T-cell (primary cell): Measurements from ENCODE around the gene MUC2. TPM values are rescaled to one million over a fixed set of nuclear protein-coding genes. Genes with fewer than 3 reads are reported as not detected.
"Not testable (repeated sequence)": the region's sequence is repeated elsewhere in the genome, so short reads cannot be mapped to it uniquely, and the experiment has no call there.

Experiments used
- ATAC-seq, 4 experiments: fragments of 200-7000 bp in 3 of 4; fragments of 150-1000 bp in 1 of 4; cut with Tn5 transposase; replicated peaks in 1 of 4; 1 replicate in 3 of 4; 2 replicates in 1 of 4; pipeline ENCODE4 v1.10.0; 2021; ENCODE audit warnings: moderate library complexity in 3 of 4, mild to moderate bottlenecking in 2 of 4, moderate number of reproducible peaks in 1 of 4
- CTCF ChIA-PET, 2 donors: fragments of 300-600 bp; sonication (Branson Sonifier 250); formaldehyde crosslinking; loops; one replicate each; lab custom pipeline; 2022; ENCODE audit warnings: antibody characterized with exemption in 2 of 2; lab: Charles Lee
- POLR2A ChIA-PET, 2 donors: fragments of 300-600 bp; sonication (Branson Sonifier 250); formaldehyde crosslinking; loops; one replicate each; lab custom pipeline; 2022; ENCODE audit warnings: antibody characterized with exemption in 2 of 2; lab: Charles Lee
- DNase-seq, 35 experiments: peaks; one replicate each; pipeline versions ENCODE4 v3.0.0 to v3.0.0-alpha.2; 2013 to 2023
- H3K27ac ChIP-seq: one replicate; pipeline ENCODE4 v1.5.1; 2013; ENCODE audit warnings: low read length
- H3K27me3 ChIP-seq, 2 experiments: replicated peaks in 1 of 2; 1 replicate in 1 of 2; 2 replicates in 1 of 2; pipeline versions ENCODE4 v1.6.1 to v1.7.0; 2013; ENCODE audit warnings: low read length in 1 of 2, mixed read lengths in 1 of 2; ENCODE audit not compliant: control insufficient read depth in 2 of 2, insufficient read depth in 2 of 2; ENCODE audit errors: extremely low read depth in 1 of 2
- H3K36me3 ChIP-seq, 2 donors: 1 replicate in 1 of 2; 2 replicates in 1 of 2; pipeline versions ENCODE4 v1.6.1 to v1.7.0; 2013; ENCODE audit warnings: low read length in 1 of 2; ENCODE audit not compliant: control insufficient read depth in 2 of 2, insufficient read depth in 1 of 2; ENCODE audit errors: extremely low read depth in 1 of 2
- H3K4me1 ChIP-seq, 2 experiments: 1 replicate in 1 of 2; 2 replicates in 1 of 2; pipeline versions ENCODE4 v1.6.1 to v1.7.0; 2013; ENCODE audit warnings: low read length in 2 of 2, mixed read lengths in 1 of 2; ENCODE audit not compliant: insufficient read depth in 2 of 2, control insufficient read depth in 1 of 2; ENCODE audit errors: extremely low read depth in 1 of 2
- H3K4me3 ChIP-seq, 2 donors: 1 replicate in 1 of 2; 2 replicates in 1 of 2; pipeline versions ENCODE4 v1.5.1 to v1.7.0; 2013; ENCODE audit warnings: mild to moderate bottlenecking in 2 of 2, low read length in 1 of 2, moderate library complexity in 1 of 2; ENCODE audit not compliant: control insufficient read depth in 1 of 2; ENCODE audit errors: extremely low read depth in 1 of 2
- H3K9me3 ChIP-seq: 2 replicates; pipeline ENCODE4 v1.7.0; 2013
- H3K27ac Mint-ChIP-seq, 2 donors: one replicate each; pipeline ENCODE4 v1.8.0; 2020 to 2021; ENCODE audit warnings: mild to moderate bottlenecking in 2 of 2, mixed read lengths in 2 of 2
- H3K27me3 Mint-ChIP-seq, 2 donors: one replicate each; pipeline ENCODE4 v1.8.0; 2021 to 2022; ENCODE audit warnings: mixed read lengths in 2 of 2
- H3K36me3 Mint-ChIP-seq: one replicate; pipeline ENCODE4 v1.8.0; 2021; ENCODE audit warnings: mixed read lengths
- H3K4me1 Mint-ChIP-seq, 3 donors: one replicate each; pipeline ENCODE4 v1.8.0; 2020 to 2022; ENCODE audit warnings: mixed read lengths in 3 of 3, mild to moderate bottlenecking in 1 of 3
- H3K4me3 Mint-ChIP-seq, 3 donors: one replicate each; pipeline ENCODE4 v1.8.0; 2020 to 2022; ENCODE audit warnings: mild to moderate bottlenecking in 3 of 3, mixed read lengths in 3 of 3, moderate library complexity in 3 of 3
- H3K9me3 Mint-ChIP-seq, 3 donors: one replicate each; pipeline ENCODE4 v1.8.0; 2020 to 2022; ENCODE audit warnings: mixed read lengths in 3 of 3
- WGBS: methylation state at CpG from one replicate; pipeline ENCODE4 v1.1.5; 2013; ENCODE audit warnings: missing lambda C conversion rate; ENCODE audit not compliant: insufficient coverage; 5-methylcytosine and 5-hydroxymethylcytosine counted together
- total RNA-seq, 35 experiments: library from RNA in 6 of 35; stranded (reverse) in 6 of 35; fragments of 120-200 nt in 1 of 35; gene quantifications; one replicate each; pipeline versions ENCODE4 v1.2.1 to v1.2.4 and lab custom pipeline; 2013 to 2026

Gene MUC2
- total RNA-seq, 5 donors from 2014 or later (not counting 1 experiment from before 2014, with no cell fraction given): 0.12 to 1.4 (median 0.53) TPM; not detected in 2

DNA sequence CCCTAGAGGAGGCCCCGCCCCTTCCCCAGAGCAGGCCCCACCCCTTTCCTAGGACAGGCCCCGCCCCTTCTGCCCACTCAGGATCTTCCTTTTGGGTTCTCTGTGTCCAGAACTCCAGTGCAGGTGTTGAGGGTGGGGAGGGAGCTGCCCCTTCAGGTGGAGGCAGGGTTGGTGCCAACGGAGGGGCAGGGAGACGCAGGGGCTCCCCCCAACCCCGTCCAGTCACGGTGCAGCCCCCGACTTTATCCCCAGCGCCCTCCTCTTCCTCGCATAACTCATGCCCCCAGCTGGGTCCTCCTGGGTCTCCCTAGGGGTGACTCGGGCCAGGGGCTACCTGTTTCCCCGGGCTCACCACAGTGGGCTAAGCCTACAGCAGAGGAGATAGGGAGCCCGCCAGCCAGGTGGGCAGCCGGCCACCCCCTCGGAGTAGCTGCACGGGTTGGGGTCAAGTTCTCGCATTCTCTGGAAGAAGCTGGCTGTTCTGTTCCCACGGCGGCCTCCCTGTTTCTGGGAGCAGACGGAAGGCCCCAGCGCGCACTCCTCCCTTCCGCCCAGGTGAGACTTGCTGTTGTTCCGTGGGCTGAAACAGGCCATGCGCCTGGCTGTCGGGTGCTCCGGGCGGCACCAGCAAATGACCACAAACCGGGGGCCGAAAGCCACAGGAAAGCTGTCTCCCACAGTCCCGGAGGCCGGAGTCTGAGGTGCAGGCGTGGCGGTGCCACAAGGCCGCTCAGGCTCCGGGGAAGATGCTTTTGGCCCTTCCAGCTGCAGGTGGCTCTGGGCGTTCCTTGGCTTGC is 38.9 kb downstream of the MUC2 start:
- H3K27ac Mint-ChIP-seq: no peak overlapping the region

DNA sequence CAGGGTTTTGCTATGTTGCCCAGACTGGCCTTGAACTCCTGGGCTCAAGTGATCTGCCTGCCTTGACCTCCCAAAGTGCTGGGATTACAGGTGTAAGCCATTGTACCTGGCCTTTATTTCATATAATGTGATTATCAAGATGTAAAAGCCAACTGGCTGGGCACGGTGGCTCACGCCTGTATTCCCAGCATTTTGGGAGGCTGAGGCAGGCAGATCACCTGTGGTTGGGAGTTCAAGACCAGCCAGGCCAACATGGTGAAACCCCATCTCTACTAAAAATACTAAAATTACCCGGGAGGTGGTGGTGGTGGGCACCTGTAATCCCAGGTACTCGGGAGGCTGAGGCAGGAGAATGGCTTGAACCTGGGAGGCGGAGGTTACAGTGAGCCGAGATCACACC is 40.6 kb downstream of the MUC2 start:
- H3K36me3 Mint-ChIP-seq, POLR2A ChIA-PET, H3K4me3 ChIP-seq, DNase-seq, H3K4me1 ChIP-seq, H3K27me3 Mint-ChIP-seq, ATAC-seq, H3K4me3 Mint-ChIP-seq, CTCF ChIA-PET, H3K4me1 Mint-ChIP-seq, H3K9me3 ChIP-seq, H3K27ac Mint-ChIP-seq, H3K9me3 Mint-ChIP-seq, H3K27ac ChIP-seq, H3K36me3 ChIP-seq: not testable (repeated sequence)
- WGBS: no CpG with 5 or more reads among the region's 6 CpGs
- H3K27me3 ChIP-seq: peaks cover 0 to 12% of the 10 kb centered on the region in 2 experiments

More for the DNA sequence above, 38.9 kb downstream of the MUC2 start:
- Mint-ChIP-seq H3K27me3 (peaks cover 0 to 1% of the 10 kb centered on the region in 2 donors), H3K4me3 (no peak overlapping the region), H3K4me1 (peaks cover 2 to 7% (median 4%) of the 10 kb centered on the region in 3 donors), H3K36me3 (no peaks in the 10 kb centered on the region), H3K9me3 (no peaks in the 10 kb centered on the region)
- CTCF ChIA-PET: no interaction called here
- no peaks in the 10 kb centered on the region for H3K4me1 ChIP-seq
- POLR2A ChIA-PET: interaction anchor here in 1 of 2 donors (0.5 kb wide), 1 partner anchor 48 kb away, joined by 3 read pairs; no protein-coding TSS in a partner anchor
- DNase-seq (peak in 2 of 35 experiments; percentile 0 to 3), ATAC-seq (no peak)
- H3K36me3 ChIP-seq: no peaks in the 10 kb centered on the region
- WGBS: 91% methylated on average over 34 of the region's 36 CpGs
- H3K4me3 ChIP-seq: no peak overlapping the region
- H3K9me3 ChIP-seq: no peaks in the 10 kb centered on the region
- peaks cover 0 to 13% of the 10 kb centered on the region in 2 experiments for H3K27me3 ChIP-seq
- H3K27ac ChIP-seq: no peak overlapping the region

GRCh38 chr11:1116104-1116503 is 41.4 kb downstream of the MUC2 start:
- Mint-ChIP-seq H3K36me3 (no peaks in the 10 kb centered on the region), H3K9me3 (no peaks in the 10 kb centered on the region), H3K4me1 (peaks cover 2 to 7% (median 4%) of the 10 kb centered on the region in 3 donors), H3K4me3 (no peak overlapping the region), H3K27me3 (peaks cover 0 to 5% of the 10 kb centered on the region in 2 donors), H3K27ac (no peak overlapping the region)
- Histone ChIP-seq H3K36me3 (no peaks in the 10 kb centered on the region), H3K27me3 (peaks cover 0 to 19% of the 10 kb centered on the region in 2 experiments), H3K4me3 (no peak overlapping the region), H3K27ac (no peak overlapping the region), H3K9me3 (no peaks in the 10 kb centered on the region), H3K4me1 (no peaks in the 10 kb centered on the region)
- 87% methylated on average over 10 of the region's 12 CpGs for WGBS
- peak in 1 of 35 experiments; percentile 1 for DNase-seq
- ChIA-PET CTCF (no interaction called here), POLR2A (no interaction called here)
- ATAC-seq: no peak

DNA sequence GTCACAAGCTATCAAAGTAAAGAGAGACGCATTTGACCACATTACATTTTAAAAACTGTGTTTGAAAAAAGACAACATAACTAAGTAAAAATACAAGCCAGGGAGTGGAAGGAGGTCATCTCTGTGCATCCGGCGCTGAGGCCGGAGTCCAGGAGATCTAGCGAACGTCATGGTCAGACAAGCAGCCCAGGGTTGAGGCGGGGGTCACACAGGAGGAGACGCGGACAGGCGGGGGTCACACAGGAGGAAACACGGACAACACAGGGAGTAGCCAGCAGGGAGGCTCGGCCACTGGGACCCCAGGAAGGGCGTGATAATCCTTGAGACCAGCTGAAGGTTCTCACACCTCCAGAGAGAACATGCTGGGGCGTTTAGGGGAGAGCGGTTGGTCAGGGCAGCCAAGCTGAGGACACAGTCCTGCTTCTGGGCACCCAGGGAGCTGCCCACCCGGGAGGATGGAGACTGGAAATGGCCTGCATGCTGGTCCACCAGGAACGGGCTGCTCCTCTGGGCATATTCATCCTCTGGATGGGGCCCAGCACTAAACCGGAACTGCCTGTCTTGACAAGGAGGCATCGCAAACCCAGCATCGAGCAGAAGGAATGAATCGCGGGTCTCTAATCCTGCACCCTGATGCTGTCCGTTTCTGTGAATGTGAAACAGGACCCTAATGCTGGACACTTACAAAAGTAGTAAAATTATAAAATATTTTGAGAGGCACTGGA is 42.2 kb downstream of the MUC2 start:
- no peak overlapping the region for H3K27ac ChIP-seq
- POLR2A ChIA-PET: no interaction called here
- ATAC-seq (no peak), DNase-seq (peak in 1 of 35 experiments; percentile 2)
- Mint-ChIP-seq H3K9me3 (no peaks in the 10 kb centered on the region), H3K27me3 (peaks cover 0 to 5% of the 10 kb centered on the region in 2 donors), H3K36me3 (no peaks in the 10 kb centered on the region), H3K4me1 (peaks cover 2 to 7% (median 4%) of the 10 kb centered on the region in 3 donors), H3K4me3 (no peak overlapping the region), H3K27ac (no peak overlapping the region)
- H3K9me3 ChIP-seq: no peaks in the 10 kb centered on the region
- H3K27me3 ChIP-seq: peaks cover 0 to 26% of the 10 kb centered on the region in 2 experiments
- H3K36me3 ChIP-seq: no peaks in the 10 kb centered on the region
- no peak overlapping the region for H3K4me3 ChIP-seq
- H3K4me1 ChIP-seq: no peaks in the 10 kb centered on the region
- 77% methylated on average over 19 of the region's 23 CpGs for WGBS
- CTCF ChIA-PET: no interaction called here

DNA sequence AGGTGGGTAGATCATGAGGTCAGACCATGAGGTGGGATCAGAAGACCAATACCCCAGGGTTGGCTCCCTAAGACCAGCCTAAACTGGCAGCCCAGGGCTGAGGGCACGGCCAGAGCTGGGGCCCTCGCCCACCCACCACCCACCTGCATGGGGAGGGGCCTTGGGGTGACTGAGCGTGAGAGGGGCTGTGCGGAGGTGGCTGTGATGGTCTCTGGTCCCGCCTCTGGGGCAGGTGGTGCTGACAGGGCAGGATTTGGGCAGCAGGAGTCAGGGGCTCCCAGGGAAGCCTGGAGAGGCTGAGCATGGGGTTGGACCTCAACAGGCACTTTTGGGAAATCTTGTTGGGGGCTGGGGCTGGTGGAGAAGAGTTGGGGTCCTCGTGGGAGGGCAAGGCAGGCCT is 43.3 kb downstream of the MUC2 start:
- H3K4me3 Mint-ChIP-seq: no peak overlapping the region
- ChIA-PET CTCF (no interaction called here), POLR2A (no interaction called here)
- 62% methylated on average over 4 of the region's 6 CpGs for WGBS
- Histone ChIP-seq H3K27ac (no peak overlapping the region), H3K27me3 (peaks cover 0 to 32% of the 10 kb centered on the region in 2 experiments), H3K9me3 (no peaks in the 10 kb centered on the region), H3K4me3 (no peak overlapping the region), H3K36me3 (no peaks in the 10 kb centered on the region), H3K4me1 (no peaks in the 10 kb centered on the region)
- H3K36me3 Mint-ChIP-seq: no peaks in the 10 kb centered on the region
- no peak overlapping the region for H3K27ac Mint-ChIP-seq
- H3K9me3 Mint-ChIP-seq: no peaks in the 10 kb centered on the region
- peaks cover 2 to 7% (median 4%) of the 10 kb centered on the region in 3 donors for H3K4me1 Mint-ChIP-seq
- peak in 1 of 35 experiments; percentile 22 for DNase-seq
- H3K27me3 Mint-ChIP-seq: peaks cover 0 to 9% of the 10 kb centered on the region in 2 donors
- ATAC-seq: no peak

DNA sequence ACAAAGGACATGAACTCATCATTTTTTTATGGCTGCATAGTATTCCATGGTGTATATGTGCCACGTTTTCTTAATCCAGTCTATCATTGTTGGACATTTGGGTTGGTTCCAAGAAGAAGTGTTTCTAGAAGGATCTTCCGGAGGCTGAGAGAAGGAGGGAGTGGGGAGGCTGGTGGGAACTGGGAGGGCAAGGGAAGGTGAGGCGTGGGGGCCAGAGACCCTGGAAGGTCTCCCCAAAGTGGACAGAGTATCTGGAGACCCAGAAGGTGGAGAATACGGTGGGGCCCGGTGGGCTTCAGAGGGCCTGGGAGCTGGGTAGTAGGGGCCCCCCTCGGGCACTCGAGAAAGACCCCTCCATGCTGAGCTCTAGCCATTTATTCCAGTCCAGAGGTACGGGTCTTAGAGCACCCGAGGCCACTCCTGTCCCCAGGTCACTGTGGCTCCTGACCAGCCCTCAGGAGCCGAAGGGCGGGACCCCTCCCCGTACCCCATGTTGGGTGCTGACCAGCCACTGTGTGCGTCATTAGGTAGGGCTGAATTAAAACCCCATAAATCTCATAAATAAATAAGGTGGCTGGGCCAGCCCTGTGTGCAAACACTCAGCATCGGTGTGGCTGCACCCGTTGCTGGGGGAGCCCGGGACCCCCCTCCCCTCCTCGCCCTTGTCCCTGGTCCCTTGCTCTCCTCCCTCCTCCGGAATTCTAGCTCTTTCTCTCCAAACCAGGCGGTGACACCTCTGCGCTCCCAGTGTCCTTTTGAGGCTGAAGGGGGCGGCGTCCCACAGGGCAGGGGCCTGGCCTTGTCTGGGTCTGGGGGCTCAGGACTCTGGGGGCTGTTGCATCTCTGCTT is 44.3 kb downstream of the MUC2 start:
- Mint-ChIP-seq H3K36me3 (no peaks in the 10 kb centered on the region), H3K27me3 (peaks cover 0 to 12% of the 10 kb centered on the region in 2 donors), H3K4me3 (no peak overlapping the region), H3K27ac (no peak overlapping the region), H3K4me1 (peaks cover 2 to 7% (median 4%) of the 10 kb centered on the region in 3 donors), H3K9me3 (peaks cover 0 to under 1% (median 0%) of the 10 kb centered on the region in 3 donors)
- H3K27ac ChIP-seq: no peak overlapping the region
- POLR2A ChIA-PET: no interaction called here
- no peaks in the 10 kb centered on the region for H3K4me1 ChIP-seq
- 60% methylated on average over 17 of the region's 22 CpGs for WGBS
- no peak for ATAC-seq
- CTCF ChIA-PET: no interaction called here
- H3K27me3 ChIP-seq: peaks cover 0 to 36% of the 10 kb centered on the region in 2 experiments
- H3K4me3 ChIP-seq: no peak overlapping the region
- DNase-seq: peak in 2 of 35 experiments; percentile 11 to 16
- H3K9me3 ChIP-seq: no peaks in the 10 kb centered on the region
- H3K36me3 ChIP-seq: no peaks in the 10 kb centered on the region
